Loucy (cell line): ENCODE results near the gene PTPN5.

ENCODE experiments used
- CTCF ChIP-seq: fragments of 200-600 bp; sonication (generic); conservative IDR thresholded peaks from 2 replicates; pipeline ENCODE4 v1.5.1; 2014; ENCODE audit warnings: mild to moderate bottlenecking, antibody characterized with exemption, low read length
- EZH2phosphoT487 ChIP-seq: fragments of 200-600 bp; IDR thresholded peaks from 2 replicates; pipeline ENCODE4 v1.6.1; 2018; ENCODE audit warnings: antibody characterized with exemption, mild to moderate bottlenecking, moderate library complexity, borderline replicate concordance

DNA sequence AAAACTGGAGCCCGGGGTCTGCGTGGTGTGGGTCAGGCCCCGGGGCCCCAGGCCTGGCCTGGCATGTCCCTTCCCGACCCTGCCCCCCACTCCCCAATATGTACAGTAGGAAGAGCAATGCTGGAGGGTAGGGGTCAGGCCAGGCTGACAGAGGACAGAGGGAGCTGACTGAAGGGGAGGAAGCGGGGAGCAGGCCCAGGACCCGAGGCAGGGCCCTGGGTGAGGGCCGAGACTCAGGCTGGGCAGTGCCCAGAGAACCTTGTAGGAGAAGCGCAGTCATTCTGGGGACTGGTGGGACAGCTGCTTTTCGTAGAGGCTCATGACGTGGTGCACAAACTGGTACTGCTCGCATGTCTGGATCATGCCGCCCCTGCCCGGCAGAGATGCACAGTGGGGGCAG lies 62.9 kb downstream of the PTPN5 start:
- TF ChIP-seq EZH2phosphoT487 (no peak), CTCF (no peak)
